ENCODE measurements around the gene MSANTD3.
A peak's percentile ranks its signal among the peaks of the same experiment; 100 is the strongest.

The MSANTD3 gene

GRCh38 chr9:100401042-100401441, 25.9 kb upstream of the MSANTD3 start:
- TF ChIP-seq CTCF (IDR thresholded peaks at IDR 0.05; ENCODE audit: low read depth, low read length, missing control alignments), result no peak
- DNase-seq (ENCODE audit: extremely low read depth, low read depth), result no peak
- H3K4me3 ChIP-seq (replicated peaks; ENCODE audit: low read depth, low read length), result no peak overlapping the region

- DNase-seq (ENCODE audit: extremely low read depth, low read depth), result no peak
- H3K4me3 ChIP-seq (replicated peaks; ENCODE audit: low read depth, low read length), result no peak overlapping the region
- no peak for TF ChIP-seq CTCF (IDR thresholded peaks at IDR 0.05; ENCODE audit: low read depth, low read length, missing control alignments)
Observed at GRCh38 chr9:100406962-100407361, 20.0 kb upstream of the MSANTD3 start.

- TF ChIP-seq CTCF (IDR thresholded peaks at IDR 0.05; ENCODE audit: low read depth, low read length, missing control alignments), result no peak
- H3K4me3 ChIP-seq (replicated peaks; ENCODE audit: low read depth, low read length), result no peak overlapping the region
- DNase-seq (ENCODE audit: extremely low read depth, low read depth), result no peak
Observed at GRCh38 chr9:100408546-100409175, 18.3 kb upstream of the MSANTD3 start.

GRCh38 chr9:100409176-100409556, 17.8 kb upstream of the MSANTD3 start:
- H3K4me3 ChIP-seq (replicated peaks; ENCODE audit: low read depth, low read length), result no peak overlapping the region
- TF ChIP-seq CTCF (IDR thresholded peaks at IDR 0.05; ENCODE audit: low read depth, low read length, missing control alignments), result no peak
- no peak for DNase-seq (ENCODE audit: extremely low read depth, low read depth)

- peak overlapping the region; percentile 35 for H3K4me3 ChIP-seq (replicated peaks; ENCODE audit: low read depth, low read length)
- peak; percentile 84 for DNase-seq (ENCODE audit: extremely low read depth, low read depth)
- TF ChIP-seq CTCF (IDR thresholded peaks at IDR 0.05; ENCODE audit: low read depth, low read length, missing control alignments), result no peak
Observed at GRCh38 chr9:100411472-100412283, 15.3 kb upstream of the MSANTD3 start.

- no peak for TF ChIP-seq CTCF (IDR thresholded peaks at IDR 0.05; ENCODE audit: low read depth, low read length, missing control alignments)
- no peak for DNase-seq (ENCODE audit: extremely low read depth, low read depth)
- H3K4me3 ChIP-seq (replicated peaks; ENCODE audit: low read depth, low read length), result no peak overlapping the region
Observed at GRCh38 chr9:100413839-100414420, 13.0 kb upstream of the MSANTD3 start.
